Midbrain (tissue), 1 donor: ENCODE results near the gene AADACL3.
"Not testable (repeated sequence)": the region's sequence is repeated elsewhere in the genome, so short reads cannot be mapped to it uniquely, and the experiment has no call there.

Experiments used
- DNase-seq: peaks from one replicate; lab custom pipeline; 2025; lab: John Stamatoyannopoulos, UW

Gene AADACL3

GRCh38 chr1:12714710-12715475, 1.0 kb upstream of the AADACL3 start:
- DNase-seq = no peak

GRCh38 chr1:12717301-12717838, 1.5 kb downstream of the AADACL3 start:
- DNase-seq = no peak

GRCh38 chr1:12722626-12723025, 6.7 kb downstream of the AADACL3 start:
- DNase-seq = no peak

- DNase-seq = no peak
Measured at GRCh38 chr1:12728391-12728790, 12.5 kb downstream of the AADACL3 start.

GRCh38 chr1:12730156-12730555, 14.2 kb downstream of the AADACL3 start:
- DNase-seq = no peak

- DNase-seq = not testable (repeated sequence)
Measured at GRCh38 chr1:12731084-12731483, 15.2 kb downstream of the AADACL3 start.

GRCh38 chr1:12734651-12735050, 18.7 kb downstream of the AADACL3 start:
- no peak for DNase-seq

- no peak for DNase-seq
Measured at GRCh38 chr1:12738934-12739333, 23.0 kb downstream of the AADACL3 start.

GRCh38 chr1:12739613-12740012, 23.7 kb downstream of the AADACL3 start:
- no peak for DNase-seq

GRCh38 chr1:12741946-12742345, 26.0 kb downstream of the AADACL3 start:
- DNase-seq = no peak

- DNase-seq = no peak
Measured at GRCh38 chr1:12745126-12745991, 29.4 kb downstream of the AADACL3 start.

- no peak for DNase-seq
Measured at GRCh38 chr1:12745992-12746323, 30.0 kb downstream of the AADACL3 start, which contains the start of gene CFAP107. CFAP107 (plus strand) TSS chr1:12746200; CDS start chr1:12746431, 231 bp downstream.

GRCh38 chr1:12748778-12749355, 33.0 kb downstream of the AADACL3 start:
- DNase-seq = no peak

GRCh38 chr1:12754738-12755137, 38.8 kb downstream of the AADACL3 start:
- no peak for DNase-seq

- no peak for DNase-seq
Measured at GRCh38 chr1:12756273-12756672, 40.4 kb downstream of the AADACL3 start.

- no peak for DNase-seq
Measured at GRCh38 chr1:12756768-12757413, 41.0 kb downstream of the AADACL3 start.

- no peak for DNase-seq
Measured at GRCh38 chr1:12757836-12758235, 41.9 kb downstream of the AADACL3 start.

GRCh38 chr1:12760256-12760795, 44.4 kb downstream of the AADACL3 start:
- no peak for DNase-seq

GRCh38 chr1:12761781-12762180, 45.9 kb downstream of the AADACL3 start:
- DNase-seq = no peak

GRCh38 chr1:12762766-12763165, 46.9 kb downstream of the AADACL3 start:
- DNase-seq = no peak

GRCh38 chr1:12763479-12763878, 47.6 kb downstream of the AADACL3 start:
- no peak for DNase-seq

- no peak for DNase-seq
Measured at GRCh38 chr1:12764016-12764415, 48.1 kb downstream of the AADACL3 start.
